ENCODE results near the gene CPNE4.

Gene CPNE4

GRCh38 chr3:131568460-131568859 lies 466.4 kb downstream of the CPNE4 start:
- DNase-seq, result no peak

- no peak for DNase-seq
Observed at GRCh38 chr3:131564812-131565211, 470.0 kb downstream of the CPNE4 start.

- DNase-seq, result peak; percentile 41
Observed at GRCh38 chr3:131561511-131561910, 473.3 kb downstream of the CPNE4 start.

DNA sequence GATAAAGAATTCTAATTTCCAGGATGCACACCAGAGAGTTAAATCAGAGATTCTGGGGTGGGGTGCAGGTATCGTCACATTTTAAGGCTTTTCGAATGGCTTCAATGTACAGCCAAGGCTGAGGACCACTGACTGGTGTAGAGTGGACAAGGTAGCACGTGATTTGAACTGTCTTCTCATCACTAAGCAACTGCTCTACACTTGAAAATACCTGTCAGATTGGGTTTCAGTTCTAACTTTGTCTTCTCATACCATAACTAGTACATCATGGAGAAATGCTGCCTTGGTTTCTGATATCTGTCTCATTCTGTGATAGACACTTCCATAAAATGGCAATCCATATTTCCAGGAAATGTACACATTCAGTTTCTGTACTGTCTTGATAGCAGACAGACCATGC lies 474.0 kb downstream of the CPNE4 start:
- no peak for DNase-seq

DNA sequence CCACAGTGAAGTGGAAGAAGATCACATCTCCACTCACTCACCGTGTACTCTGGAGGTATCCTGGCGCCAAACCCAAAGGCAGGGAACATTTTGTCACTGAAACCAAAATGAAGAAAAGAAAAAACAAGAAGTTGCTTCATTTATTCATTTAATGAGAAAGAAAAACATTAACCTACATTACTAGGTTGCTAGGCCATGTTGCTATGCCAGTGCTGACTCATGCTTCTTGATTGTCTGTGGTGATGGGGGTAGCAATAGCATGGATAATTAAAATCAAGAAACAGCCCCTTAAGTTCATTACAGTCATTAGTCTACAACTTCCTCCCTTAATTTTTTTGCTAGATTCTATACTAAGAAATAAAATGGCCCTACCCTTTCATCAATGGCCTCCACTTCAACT lies 479.4 kb downstream of the CPNE4 start:
- DNase-seq, result no peak

GRCh38 chr3:131553495-131554247 lies 481.1 kb downstream of the CPNE4 start:
- no peak for DNase-seq

DNA sequence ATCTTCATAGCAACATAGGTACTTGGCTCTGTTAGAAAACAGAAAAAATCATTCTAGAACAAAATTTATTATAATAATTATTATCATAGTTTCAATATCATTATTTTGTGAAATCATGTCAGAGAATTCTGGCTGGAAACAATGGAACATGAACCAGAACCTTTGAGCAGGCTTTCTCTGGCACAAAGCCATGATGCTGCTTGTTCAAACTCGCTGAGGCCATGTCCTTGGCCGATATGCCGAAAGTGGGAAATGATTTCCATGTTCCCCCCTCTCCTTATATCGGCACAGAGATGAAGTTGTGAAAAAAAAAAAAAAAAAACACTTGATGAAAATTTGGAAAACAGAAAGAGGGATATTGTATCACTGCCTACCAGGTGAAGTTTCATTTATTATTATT lies 483.1 kb downstream of the CPNE4 start:
- DNase-seq, result no peak

GRCh38 chr3:131550562-131551465 lies 484.0 kb downstream of the CPNE4 start:
- no peak for DNase-seq

- no peak for DNase-seq
Observed at GRCh38 chr3:131549340-131549739, 485.5 kb downstream of the CPNE4 start.

- DNase-seq, result no peak
Observed at GRCh38 chr3:131547585-131547984, 487.2 kb downstream of the CPNE4 start.

DNA sequence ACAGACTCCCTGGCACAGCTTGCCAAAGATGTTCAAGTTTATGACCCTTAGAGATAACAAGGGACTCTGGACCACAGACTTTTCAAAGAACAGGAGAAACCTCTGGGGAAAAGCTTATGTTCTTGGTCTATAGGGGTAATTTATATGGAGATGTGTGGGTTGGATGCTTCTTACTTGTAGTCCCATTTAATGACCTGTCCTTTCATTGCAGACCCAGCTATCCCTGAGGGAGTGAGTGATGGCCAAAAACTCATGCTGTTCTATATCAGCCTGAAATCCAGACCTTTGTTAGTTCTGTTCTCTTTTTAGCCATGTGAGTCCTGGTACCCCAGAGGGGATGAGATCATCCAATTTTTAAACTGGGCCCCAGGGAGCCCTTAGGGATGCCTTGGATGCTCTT lies 488.4 kb downstream of the CPNE4 start:
- no peak for DNase-seq

GRCh38 chr3:131544557-131544956 lies 490.3 kb downstream of the CPNE4 start:
- no peak for DNase-seq

DNA sequence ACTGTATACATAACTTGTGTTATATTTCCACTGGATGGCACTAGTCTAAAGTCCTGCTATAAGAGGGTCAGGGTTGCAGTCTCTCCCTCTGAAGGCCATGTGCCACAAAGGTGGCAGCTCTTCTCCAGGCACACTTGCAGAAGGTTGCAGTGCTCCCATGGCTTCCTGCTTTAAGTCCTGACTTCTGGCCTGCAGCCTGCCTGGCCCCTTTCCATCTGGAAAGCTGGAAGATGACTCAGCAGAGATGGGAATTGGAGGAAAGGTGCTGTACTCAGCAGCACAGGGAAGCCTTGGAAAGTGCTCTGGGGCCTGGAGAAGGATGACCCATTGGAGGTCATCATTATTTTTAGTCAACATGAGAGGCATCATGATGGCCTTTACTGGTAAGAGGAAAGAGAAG lies 491.1 kb downstream of the CPNE4 start:
- DNase-seq, result peak; percentile 80

DNA sequence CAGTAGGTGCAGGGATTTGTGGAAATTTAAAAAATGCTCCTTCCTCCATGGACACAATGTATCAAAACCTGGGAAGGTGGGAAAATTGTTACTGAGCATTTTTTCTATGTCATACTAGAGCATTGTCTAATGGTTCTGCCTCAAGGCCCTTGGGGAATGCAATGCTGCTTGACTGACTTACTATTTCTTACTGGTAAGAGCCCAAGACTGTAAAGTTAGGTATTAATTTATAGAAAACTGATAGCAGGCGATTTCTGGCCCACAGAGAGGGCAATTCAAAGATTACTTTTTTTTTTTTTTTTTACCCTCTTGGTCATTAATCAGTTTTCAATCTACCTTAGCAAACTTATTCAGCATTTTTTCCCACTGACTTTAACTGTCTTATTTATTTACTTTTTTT lies 493.5 kb downstream of the CPNE4 start:
- DNase-seq, result no peak

DNA sequence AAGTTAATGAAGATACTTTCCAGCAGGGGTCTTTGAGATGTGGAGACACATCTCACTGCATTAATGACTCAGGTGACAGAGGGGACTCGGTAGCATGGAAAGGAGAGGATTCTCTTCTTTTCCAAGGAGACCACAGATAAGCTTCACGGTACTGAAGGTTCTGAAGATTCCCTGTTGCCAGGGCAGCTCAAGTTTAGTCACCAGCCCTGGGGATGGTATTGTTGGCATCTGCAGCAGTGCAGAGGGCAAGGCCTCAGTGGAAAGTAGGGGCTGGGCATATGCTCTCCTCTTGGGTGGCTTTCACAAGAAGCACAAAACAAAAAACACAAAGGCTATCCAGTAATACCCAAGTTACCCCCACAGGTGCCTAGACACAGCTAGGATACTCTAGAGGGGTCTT lies 494.0 kb downstream of the CPNE4 start:
- no peak for DNase-seq

- DNase-seq, result no peak
Observed at GRCh38 chr3:131540143-131540542, 494.7 kb downstream of the CPNE4 start.

DNA sequence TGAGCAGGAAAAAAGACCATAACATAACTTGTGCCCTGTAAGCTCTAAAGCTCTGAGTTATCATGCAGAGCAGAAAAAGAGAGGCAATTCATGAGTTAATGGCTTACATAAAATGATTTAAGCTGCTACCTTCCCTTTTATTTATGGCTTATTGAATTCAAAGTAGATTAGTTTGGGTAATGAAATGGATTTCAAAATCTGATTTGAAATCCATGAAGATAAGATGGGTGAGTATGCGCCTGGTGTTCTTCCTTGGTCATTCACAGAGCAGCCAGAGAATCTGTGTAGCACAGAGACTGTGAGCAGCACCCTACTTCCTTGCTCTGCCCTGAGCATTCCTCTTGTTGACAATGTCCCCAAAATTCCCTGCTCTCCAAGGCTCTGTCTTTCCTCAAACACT lies 495.8 kb downstream of the CPNE4 start:
- DNase-seq, result no peak

DNA sequence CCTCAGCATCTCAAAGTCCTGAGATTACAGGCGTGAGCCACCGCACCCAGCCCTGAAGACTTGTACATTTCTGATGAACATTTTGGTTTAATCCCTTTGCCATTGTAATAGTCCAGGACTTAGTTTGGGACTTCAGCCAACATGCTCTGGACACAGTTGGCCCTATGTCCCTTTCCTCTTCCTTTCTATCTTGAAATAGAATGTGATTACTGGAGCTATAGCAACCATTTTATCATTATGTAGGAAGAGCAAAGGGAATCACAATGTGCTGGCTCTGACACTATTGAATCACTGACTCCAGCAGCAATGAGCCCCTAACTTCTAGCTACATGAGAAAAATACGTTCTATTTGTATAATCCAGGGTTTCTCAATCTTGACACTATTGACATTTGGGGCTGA lies 497.3 kb downstream of the CPNE4 start:
- no peak for DNase-seq

DNA sequence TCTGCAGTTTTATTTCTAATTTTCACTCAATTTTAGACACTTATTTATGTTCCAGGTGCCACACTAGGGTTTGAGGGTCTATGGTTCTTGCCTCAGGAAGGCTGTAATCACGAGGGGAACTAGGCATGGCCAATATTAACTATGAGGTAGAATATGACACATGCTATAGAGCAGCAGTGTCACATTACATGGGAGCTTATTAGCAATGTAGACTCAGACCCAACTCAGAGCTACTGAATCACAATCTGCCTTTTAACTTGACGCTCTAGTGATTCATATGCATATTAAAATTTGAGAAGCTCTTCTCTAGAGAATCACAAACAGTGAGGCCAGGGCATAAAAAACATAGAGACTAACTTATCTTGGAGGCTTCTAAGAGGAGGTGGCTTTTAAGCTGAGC lies 499.2 kb downstream of the CPNE4 start:
- peak; percentile 31 for DNase-seq

GRCh38 chr3:131535131-131535530 lies 499.7 kb downstream of the CPNE4 start:
- peak; percentile 22 for DNase-seq

- DNase-seq, result no peak
Observed at GRCh38 chr3:131532645-131533044, 502.2 kb downstream of the CPNE4 start.

GRCh38 chr3:131530843-131531242 lies 504.0 kb downstream of the CPNE4 start:
- no peak for DNase-seq

DNA sequence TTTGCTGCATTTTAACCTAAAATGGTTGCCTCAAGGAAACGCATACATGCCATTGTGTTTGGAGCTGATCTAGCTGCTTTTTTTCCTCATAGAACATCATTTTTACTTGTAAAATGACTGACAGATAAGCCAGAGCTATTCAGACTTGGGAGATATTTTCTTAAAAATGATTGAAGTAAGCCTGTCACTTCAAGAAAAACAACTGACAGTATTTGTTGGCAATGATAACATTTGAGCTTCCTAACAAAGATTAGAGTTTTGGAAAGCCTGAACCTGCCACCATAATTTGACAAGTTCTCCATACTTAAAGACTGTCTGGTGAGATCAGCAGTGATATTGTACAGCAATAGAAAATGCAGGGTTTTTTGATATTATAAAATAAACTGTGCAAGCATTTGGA lies 504.4 kb downstream of the CPNE4 start:
- no peak for DNase-seq

DNA sequence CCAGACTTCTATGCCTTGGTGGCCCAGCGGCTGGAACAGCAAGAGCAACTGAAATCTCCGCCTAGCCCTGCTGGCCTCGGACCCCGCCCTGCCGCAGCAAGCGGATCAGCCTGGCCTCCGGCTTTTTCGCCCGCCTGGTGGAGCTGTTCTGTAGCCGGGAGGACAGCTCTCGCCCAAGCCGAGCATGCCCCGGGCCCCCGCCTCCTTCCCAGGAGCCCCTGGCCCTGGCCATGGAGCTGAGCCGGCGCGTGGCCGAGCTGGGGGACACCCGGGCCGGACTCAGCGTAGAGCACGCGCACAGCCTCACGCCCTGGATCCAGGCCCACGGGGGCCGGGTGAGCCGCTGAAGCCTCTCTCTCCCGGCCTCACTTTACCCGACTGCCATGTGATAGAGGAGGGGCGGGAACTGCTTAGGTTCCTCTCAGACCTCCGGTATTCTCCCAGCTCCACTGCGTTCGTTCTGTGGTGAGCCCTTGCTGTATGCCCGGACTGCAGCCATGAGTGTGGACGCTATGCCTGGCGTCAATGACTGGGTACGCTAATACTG lies 507.9 kb downstream of the CPNE4 start:
- peak; percentile 80 for DNase-seq
